Suppressor macrophage treated with lipopolysaccharide for 1 hour (primary cell): Measurements from ENCODE around the gene GSPT2.
A peak's percentile ranks its signal among the peaks of the same experiment; 100 is the strongest.
"Not testable (repeated sequence)": the region's sequence is repeated elsewhere in the genome, so short reads cannot be mapped to it uniquely, and the experiment has no call there.

Source experiments
- DNase-seq, 3 donors: peaks; one replicate each; pipeline ENCODE4 v3.0.0-alpha.2; 2020 to 2022

GSPT2 gene

GRCh38 chrX:51743179-51743957 is at the start of gene GSPT2:
Gene GSPT2, plus strand, starts transcription at chrX:51743442. Its CDS starts 185 bp downstream, at chrX:51743627.
- DNase-seq = peak; percentile 52 to 66 (median 61)

GRCh38 chrX:51694254-51694653 is 49.0 kb upstream of the GSPT2 start:
- DNase-seq = no peak

- no peak for DNase-seq
These were observed 45.8 kb upstream of the GSPT2 start for GRCh38 chrX:51697397-51697796.

GRCh38 chrX:51710277-51711164 is 32.7 kb upstream of the GSPT2 start, which contains the start of gene CENPVL1:
Gene CENPVL1, plus strand, starts transcription at chrX:51710512. Its CDS starts 0 bp downstream, at chrX:51710512.
- not testable (repeated sequence) for DNase-seq

GRCh38 chrX:51712943-51713647 is 30.1 kb upstream of the GSPT2 start:
- not testable (repeated sequence) for DNase-seq

GRCh38 chrX:51728202-51728601 is 15.0 kb upstream of the GSPT2 start:
- no peak for DNase-seq

- peak; percentile 5 to 41 (median 18) for DNase-seq
These were observed 6.2 kb upstream of the GSPT2 start for GRCh38 chrX:51737091-51737490.

- no peak for DNase-seq
These were observed 656 bp upstream of the GSPT2 start for GRCh38 chrX:51742586-51742985.

- DNase-seq = no peak
These were observed 4.4 kb downstream of the GSPT2 start for GRCh38 chrX:51747671-51748070.

GRCh38 chrX:51759055-51759839 is 16.0 kb downstream of the GSPT2 start:
- no peak for DNase-seq

GRCh38 chrX:51760657-51761056 is 17.4 kb downstream of the GSPT2 start:
- DNase-seq = peak in 1 of 3 donors; percentile 1

GRCh38 chrX:51766546-51766945 is 23.3 kb downstream of the GSPT2 start:
- no peak for DNase-seq

- DNase-seq = no peak
These were observed 33.6 kb downstream of the GSPT2 start for GRCh38 chrX:51776851-51777250.

GRCh38 chrX:51779306-51779705 is 36.1 kb downstream of the GSPT2 start:
- DNase-seq = no peak

- DNase-seq = no peak
These were observed 51.9 kb downstream of the GSPT2 start for GRCh38 chrX:51795136-51795535.
